Islet precursor cell (in vitro differentiated cells): ENCODE data around the gene DPH6.

Experiments used
- DNase-seq: peaks from one replicate; pipeline ENCODE4 v3.0.0-alpha.2; 2018

The DPH6 gene

DNA sequence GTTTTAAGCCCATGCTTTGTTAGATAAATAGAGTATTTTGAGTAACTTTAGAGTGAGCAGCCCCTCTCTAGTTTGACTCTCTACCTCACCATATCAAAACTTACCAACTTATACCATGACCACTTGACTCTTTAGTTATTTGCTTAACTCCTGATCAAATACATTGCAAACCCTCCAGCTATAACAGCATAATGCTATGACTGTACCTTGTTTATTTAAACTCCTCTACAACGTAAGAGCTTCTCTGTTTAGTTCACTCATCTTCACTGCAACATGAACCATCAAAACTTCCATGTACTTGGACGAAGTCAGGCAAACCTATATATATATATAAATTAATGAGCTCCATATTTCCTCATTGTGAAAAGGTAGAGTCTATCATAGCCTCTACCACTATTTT, 218.2 kb downstream of the DPH6 start:
- no peak for DNase-seq

- DNase-seq, result no peak
Observed at GRCh38 chr15:35325374-35325941, 220.5 kb downstream of the DPH6 start.

DNA sequence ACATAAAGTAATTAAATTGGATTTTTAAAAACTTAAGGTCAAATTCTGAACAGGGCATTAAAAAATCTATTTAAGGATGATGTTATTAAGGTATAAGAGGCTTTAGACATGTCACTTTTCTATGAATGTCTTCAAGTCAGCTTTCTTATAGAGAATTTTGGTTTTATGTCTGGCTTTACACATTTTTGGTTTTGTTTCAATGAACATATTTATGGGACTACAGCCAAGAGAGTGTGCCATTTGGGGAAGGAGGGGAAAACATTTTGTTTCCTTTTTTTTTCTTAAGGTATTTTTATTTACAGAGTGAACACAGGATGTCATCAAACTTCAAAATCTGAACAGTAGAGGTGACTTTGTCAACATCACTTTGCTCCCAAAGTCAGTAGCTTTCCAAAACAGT, 222.8 kb downstream of the DPH6 start:
- no peak for DNase-seq

- no peak for DNase-seq
Observed at GRCh38 chr15:35321926-35322325, 224.0 kb downstream of the DPH6 start.

DNA sequence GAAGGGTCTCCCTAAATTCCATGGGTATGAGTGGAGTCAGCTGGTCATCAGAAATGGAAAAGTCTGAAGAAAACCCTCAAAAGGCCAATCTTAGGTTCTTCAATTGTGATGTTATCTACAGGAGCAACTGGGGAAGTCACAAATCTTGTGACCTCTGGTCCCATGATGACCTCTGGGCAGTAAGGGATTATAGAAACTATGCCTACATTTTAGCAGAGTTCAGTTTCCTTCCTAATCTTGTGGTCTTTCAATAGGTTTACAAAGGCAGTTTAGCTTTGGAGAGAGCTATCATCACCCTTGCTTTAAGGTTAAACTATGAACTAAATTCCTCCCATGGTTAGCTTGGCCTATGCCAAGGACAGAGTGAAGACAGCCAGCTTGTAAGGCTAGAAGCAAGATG, 225.1 kb downstream of the DPH6 start:
- DNase-seq, result no peak
